GM19240 (cell line): ENCODE measurements around the gene UCP3.
A peak's percentile ranks its signal among the peaks of the same experiment; 100 is the strongest.

ENCODE experiments used
- DNase-seq: peaks from one replicate; pipeline ENCODE4 v3.0.0; 2011; ENCODE audit warnings: low spot score; ENCODE audit not compliant: insufficient read length

Gene UCP3

GRCh38 chr11:74018331-74019005, 9.6 kb upstream of the UCP3 start:
- DNase-seq: no peak

DNA sequence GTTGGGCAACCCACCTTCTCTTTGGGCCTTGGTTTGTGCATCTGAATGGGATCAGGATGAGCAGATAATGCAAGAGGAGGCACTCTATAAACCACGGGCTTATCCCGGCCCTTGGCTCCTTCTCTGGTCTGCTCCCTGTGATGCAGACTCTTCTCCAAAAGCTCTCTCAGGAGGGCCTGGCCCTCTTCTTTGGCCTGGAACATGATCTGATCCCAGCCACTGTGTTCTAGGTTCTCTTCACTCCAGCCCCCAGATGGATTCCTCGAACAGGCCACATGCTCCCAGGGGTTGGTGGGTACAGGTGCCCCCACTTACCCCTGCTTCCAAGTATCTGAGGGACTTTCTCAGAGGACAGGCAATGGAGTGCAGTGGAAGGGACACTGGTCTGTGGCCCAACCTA, 8.7 kb upstream of the UCP3 start:
- no peak for DNase-seq

- no peak for DNase-seq
Measured at GRCh38 chr11:74015919-74016684, 7.2 kb upstream of the UCP3 start.

DNA sequence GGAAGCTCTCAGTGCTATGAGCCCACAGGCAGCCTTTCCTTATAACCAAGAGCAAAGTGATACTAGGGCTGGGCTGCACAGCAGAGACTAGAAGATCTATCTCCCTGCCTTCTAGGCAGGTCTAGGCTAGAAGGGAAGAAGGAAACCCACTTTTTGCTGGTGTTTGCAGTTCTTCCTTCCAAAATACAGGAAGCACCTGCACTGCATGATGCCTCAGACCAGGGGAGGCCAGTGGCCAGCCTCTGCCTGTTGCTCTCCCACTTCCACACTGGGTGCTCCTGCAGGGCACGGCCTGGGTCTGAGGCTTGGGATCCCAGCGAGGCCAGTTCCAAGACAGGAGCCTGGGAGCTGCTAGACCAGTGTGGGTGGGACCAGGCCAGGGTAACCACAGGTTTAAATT, 6.0 kb upstream of the UCP3 start:
- no peak for DNase-seq

GRCh38 chr11:74013141-74013540, 4.3 kb upstream of the UCP3 start:
- no peak for DNase-seq

GRCh38 chr11:74012074-74012809, 3.4 kb upstream of the UCP3 start:
- no peak for DNase-seq

- peak; percentile 41 for DNase-seq
Measured at GRCh38 chr11:74011360-74012073, 2.6 kb upstream of the UCP3 start.

GRCh38 chr11:74010306-74011300, 1.7 kb upstream of the UCP3 start:
- DNase-seq: no peak

- no peak for DNase-seq
Measured at GRCh38 chr11:74009675-74010305, 905 bp upstream of the UCP3 start.

- no peak for DNase-seq
Measured at GRCh38 chr11:74009230-74009547, 304 bp upstream of the UCP3 start.

DNA sequence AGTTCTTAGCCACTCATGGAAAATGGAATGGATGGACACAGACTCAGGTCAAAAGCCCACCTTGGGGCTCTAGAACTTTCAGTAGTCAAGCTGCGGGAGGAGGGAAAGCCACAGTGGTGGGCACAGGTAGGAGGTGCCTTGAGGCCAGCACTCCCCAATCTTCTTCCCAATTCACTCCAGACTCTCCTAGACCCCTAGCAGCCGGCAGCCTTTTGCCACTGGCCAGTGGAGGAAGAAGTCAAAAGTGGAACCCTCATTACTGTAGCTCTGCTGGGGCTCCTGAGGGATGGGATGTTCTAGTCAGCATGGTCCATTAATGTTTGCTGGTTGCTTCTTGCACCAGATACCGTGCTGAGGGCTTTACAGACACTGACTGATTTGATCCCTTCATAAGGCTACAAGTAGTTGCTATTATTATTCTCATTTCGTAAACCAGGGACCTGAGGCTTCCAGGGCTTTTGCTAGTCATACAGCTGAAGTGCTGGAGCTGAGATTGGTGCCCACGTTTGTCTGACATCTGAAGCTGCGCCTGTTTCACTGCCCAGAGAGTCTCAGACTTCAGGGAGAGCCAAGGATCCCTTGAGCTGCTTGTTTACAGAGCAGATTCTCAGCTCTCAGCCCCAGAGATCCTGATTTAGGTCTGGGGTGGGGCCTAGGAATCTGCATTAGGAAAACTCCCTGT, 1.1 kb downstream of the UCP3 start:
- DNase-seq: no peak

DNA sequence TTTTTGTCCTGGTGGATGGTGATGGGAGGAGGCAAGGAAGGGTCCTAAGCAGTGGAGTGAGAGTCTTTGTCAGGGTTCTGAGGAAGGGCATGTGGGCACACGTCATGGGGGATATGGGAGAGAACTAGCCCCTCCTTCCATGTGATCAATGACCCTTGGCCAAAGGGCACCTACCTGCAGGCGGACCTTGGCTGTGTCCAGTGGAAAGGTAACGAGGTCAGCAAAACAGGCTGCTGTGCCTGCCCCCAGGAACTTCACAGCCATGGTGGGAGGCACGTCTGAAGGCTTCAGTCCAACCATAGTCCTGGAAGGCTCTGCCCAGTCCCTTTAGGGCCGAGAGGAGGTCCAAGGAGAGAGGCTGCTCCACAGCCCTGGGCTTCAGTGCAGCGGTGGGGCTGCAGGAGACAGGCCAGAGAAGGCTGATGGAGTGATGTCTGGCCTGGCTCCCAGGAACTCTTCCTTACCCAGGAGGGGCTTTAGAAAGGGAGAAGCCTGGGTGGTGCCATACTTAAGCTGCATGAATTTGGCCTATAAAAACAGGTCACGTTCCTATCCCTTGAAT, 2.1 kb downstream of the UCP3 start:
- DNase-seq: no peak

DNA sequence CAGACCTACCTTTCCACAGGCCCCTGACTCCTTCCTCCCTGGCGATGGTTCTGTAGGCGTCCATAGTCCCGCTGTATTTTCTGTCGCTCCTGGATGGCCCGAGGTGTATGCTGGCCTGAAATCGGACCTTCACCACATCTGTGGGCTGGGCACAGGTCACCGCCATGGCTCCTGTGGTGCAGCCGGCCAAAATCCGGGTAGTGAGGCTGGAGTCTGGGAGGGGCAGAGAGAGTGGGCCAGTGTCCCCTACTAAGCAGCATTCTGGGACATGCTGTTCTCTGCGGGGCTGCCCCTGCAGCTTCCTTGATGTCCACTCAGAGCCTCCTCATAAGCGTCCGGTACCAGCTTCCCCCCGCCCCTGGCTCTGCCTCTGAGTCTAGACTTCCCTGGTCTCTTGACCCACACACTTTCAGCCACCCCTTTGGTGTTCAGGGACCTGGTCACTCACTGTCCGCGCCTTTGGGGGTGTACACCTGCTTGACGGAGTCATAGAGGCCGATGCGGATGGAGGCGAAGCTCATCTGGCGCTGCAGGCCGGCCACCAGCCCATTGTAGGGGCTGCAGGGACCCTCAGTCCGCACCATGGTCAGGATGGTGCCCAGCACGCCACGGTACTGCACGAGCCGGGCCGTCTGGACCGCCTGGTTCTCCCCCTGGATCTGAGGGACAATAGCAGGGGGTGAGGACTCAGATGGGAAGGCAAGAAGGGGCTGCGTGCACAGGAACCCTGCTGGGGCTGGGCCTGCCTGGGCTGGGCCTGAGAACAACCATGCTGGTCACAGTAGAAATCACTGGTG, 3.0 kb downstream of the UCP3 start:
- DNase-seq: no peak

GRCh38 chr11:74004759-74005615, 3.9 kb downstream of the UCP3 start:
- DNase-seq: no peak

DNA sequence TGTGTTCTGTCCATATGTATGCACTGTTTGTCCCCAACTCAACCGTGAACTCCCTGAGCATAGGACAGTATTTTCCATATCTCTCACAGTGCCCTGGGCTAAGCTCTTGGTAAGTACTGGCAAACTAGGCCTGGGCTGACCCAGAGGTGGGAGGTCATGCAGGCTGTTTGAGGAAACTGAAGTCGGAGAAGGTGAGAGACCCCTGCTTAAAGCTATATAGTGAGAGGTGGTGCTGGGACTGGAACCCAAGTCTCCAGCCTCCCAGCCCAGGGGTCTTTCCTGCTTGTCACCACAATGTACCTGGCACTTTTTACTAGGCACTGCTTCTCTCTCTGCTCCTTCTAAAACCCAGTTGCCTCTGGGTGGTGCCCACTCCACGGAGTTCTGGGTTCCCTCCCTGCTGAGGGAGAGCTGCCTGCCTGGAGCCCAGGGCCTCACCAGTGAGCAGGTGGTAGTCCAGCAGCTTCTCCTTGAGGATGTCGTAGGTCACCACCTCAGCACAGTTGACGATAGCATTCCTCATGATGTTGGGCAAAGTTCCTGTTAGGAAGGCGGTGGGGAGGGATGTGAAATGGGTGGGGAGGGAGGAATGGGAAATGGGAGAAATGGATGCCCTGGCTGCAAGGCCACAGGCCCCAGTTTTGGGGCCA, 4.7 kb downstream of the UCP3 start:
- DNase-seq: no peak

DNA sequence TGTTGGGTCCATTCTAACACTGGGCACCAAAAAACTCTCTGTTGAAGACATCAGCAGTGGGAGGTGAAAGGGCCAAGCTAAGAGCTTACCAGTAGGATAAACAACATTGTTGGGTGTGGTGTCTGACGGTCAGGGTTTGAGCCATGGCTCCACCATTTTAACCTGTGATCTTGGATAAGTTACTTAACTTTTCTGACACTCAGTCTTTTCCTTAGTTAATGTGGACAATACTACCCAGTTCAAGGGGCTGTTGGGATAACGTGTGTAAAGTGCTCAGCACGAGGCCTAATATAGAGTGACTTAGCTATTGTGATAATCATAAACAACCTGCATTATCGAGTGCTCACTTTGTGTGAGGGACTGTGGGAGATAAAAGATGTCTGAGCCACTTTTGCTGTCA, 6.1 kb downstream of the UCP3 start:
- no peak for DNase-seq

- no peak for DNase-seq
Measured at GRCh38 chr11:74001822-74002286, 7.0 kb downstream of the UCP3 start.
